Measurements from ENCODE around the gene CCDC33.

The CCDC33 gene

DNA sequence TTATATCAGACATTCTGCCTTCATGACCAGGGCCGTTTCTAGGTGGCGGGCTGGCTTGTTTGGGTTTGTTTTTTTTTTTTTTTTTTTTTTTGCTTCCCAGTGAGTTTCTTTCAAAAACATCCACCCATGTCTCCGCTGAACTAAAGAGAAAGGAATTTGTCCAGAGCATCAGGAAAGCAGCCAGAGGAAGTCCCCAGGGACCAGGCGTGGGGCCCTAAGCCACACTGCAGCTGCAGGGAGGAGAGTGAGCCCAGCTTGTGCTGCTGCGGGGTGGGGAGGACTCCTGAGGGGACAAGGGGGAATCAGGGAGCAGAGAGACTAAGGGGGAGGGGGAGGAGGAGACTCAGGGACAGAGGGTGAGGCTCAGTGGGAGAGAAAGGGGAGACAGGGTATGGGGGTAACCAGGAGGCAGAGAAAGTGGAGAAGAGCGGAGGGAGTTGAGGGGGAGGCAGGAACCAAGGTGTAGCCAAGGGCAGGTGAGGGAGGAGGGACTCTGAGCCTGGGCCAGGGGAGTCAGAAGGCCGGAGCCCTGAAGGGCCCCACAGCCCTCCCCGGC lies 81.8 kb downstream of the CCDC33 start:
- no peak for DNase-seq

- DNase-seq: no peak
Measured at GRCh38 chr15:74318376-74319137, 82.4 kb downstream of the CCDC33 start.

DNA sequence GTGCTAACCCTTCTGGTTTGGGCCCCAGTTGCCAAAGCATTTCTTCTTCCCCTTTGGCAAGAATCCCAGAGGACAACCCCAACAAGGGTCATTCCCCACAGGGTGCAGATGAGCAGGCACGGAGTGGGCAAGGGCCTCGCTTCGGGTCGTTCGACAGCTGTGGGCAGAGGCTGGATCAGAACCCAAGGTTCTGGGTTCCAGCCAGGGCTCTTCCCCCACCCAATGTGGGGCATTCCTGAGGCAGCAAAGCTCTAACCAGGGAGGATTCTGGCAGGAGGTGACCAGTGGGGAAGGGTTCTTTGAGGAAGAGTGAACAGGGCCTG lies 83.0 kb downstream of the CCDC33 start:
- no peak for DNase-seq

GRCh38 chr15:74319596-74320351 lies 83.6 kb downstream of the CCDC33 start:
- DNase-seq: no peak

DNA sequence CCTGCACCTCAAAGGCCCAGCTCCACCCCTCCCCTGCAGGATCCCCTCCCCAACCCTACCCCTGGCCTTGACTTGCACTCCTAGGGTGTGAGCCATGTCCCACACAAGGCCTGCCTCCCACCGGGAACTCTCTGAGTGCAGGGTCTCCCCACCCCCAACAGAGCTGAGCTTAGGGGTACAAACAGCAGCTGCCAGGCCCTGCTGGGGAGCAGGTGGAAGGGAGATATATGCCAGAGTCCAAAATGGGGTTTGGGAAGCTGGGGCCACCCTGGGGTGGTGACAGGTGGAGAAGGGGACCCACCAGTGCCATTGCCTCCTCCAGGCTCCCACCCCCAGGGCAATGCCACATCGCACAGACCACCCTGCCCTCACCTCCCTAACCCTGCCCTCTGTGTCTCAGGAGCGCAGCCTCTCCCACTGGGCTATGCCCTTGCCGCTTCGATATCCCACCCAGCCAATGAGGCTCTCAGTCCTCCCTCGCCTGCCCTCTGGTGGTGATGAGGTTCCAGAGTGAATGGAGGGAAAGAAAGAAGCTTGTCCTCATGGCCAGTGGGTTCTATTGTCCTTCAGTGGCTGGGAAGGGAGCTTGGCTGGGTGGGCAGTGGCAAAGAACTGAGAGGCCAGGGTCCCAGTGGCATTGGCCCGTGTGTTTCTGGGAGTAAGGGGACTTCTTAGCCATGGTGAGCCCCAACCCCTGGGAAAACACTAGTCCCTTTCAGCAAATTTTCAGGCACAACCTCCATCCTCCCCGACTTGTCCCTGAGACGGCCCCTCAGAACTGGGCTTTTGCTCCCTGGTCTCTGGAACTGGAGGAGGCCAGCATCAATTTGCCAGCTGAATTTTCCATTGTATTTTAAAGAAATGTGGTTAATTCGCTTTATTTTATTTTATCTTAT lies 84.5 kb downstream of the CCDC33 start:
- peak; percentile 25 for DNase-seq

DNA sequence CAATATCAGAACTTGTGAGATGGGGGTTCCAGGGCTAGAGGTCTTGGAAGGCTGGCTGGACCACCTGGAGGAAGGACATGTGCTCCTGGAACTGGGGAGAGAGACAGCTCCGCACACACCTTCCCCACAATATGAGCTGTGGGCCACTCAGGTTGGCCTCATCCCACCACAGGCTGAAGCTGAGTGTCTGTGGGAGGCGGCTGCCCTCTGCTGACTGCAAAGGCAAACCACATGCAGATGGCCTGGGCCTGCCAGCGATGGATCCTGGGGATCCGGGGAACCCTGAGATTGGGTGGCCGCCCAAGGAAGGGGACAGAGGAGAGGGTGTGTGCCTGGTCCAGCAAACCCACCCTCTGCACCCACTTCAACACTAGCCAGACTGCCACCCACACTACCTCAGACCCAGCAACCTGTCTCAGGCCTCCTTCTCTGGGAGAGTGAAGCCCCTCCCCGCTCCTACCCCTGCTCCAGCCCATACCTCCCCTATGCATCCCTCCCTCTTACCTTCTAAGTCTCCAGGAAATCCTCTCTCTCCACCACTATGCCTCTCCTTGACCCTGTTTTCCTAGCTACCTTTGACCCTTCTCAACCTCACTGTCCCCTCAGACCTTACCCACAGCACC lies 86.5 kb downstream of the CCDC33 start:
- DNase-seq: peak; percentile 57

DNA sequence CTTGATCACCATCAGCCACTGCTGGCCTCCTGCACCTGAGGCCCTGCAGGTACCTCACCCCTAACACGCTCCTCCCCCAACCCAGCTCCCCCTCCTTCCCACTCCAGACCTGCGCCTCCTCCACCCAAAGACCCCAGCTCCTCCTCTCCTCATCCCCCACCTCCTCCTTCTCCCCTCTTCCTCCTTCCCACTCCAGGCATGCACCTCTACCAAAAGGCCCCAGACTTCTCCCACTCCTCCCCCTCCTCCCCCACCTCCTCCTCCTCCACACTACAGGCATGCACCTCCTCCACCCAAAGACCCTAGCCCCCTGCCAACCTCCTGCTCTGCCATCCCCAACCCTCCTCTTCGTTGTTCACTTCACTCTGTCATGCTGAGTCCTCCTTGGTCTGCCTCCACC lies 88.6 kb downstream of the CCDC33 start:
- no peak for DNase-seq

- no peak for DNase-seq
Measured at GRCh38 chr15:74326746-74327145, 90.6 kb downstream of the CCDC33 start.

DNA sequence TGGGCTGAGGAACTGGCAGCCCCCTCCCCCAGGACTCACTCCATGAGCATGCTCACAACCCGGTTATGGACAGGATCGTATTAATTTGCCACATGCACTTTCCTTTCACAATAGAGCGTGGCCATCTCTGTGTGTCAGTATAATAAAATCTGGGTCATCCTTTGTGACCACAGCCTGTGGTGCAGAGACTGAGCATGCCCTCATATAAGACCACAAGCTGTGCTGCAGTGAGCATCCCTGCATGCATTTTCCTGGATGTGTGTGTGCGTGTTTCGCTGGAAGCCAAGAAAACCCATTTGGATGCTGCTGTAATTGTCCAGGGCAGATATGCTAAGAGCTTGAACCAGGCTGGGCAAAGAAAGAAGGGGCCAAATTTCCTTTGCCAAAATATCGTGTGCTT lies 91.6 kb downstream of the CCDC33 start:
- no peak for DNase-seq

- DNase-seq: no peak
Measured at GRCh38 chr15:74328331-74329056, 92.4 kb downstream of the CCDC33 start.

GRCh38 chr15:74330861-74331408 lies 94.8 kb downstream of the CCDC33 start:
- DNase-seq: no peak

- no peak for DNase-seq
Measured at GRCh38 chr15:74332011-74332410, 95.9 kb downstream of the CCDC33 start.

DNA sequence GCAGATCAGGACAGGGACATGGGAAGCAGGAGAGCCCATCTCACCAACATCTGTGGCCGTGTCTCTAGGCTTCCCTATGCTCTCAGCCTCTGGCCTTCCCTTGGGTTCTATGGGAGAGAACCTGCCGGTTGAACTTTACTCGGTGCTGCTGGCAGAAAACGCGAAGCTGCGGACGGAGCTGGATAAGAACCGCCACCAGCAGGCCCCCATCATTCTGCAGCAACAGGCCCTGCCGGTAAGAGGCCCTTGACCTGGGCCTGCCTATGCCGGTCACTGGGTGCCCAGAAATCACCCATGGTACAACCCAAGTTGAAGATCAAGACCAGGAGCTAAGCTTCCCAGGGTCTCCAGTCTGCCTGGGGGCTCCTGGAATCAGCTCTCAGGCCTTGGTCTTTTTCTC lies 96.5 kb downstream of the CCDC33 start:
- DNase-seq: no peak

GRCh38 chr15:74333093-74333492 lies 97.0 kb downstream of the CCDC33 start:
- DNase-seq: no peak

DNA sequence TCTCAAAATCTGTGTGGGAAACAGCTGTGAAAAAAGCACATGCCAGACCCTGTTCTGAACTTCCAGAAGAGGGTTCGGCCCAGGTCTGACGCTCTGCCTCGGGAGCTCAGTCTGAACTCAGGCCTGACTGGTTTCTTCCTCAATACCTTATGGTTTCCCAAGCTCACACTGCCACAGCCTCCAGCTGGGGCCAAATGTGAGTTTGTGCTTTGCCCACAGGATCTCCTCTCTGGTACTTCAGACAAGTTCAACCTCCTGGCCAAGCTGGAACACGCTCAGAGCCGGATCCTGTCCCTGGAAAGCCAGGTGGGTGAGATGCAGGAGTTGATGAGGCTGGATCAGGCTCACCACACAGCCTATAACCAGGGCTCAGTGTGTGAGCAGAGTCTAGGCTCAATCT lies 97.5 kb downstream of the CCDC33 start:
- DNase-seq: no peak

DNA sequence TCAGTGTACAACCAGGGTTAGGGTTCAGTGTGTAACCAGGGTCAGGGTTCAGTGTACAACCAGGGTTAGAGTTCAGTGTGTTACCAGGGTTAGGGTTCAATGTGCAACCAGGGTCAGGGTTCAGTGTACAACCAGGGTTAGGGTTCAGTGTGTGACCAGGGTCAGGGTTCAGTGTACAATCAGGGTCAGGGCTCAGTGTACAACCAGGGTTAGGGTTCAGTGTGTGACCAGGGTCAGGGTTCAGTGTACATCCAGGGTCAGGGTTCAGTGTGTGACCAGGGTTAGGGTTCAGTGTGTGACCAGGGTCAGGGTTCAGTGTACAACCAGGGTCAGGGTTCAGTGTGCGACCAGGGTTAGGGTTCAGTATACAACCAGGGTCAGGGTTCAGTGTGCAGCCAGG lies 98.0 kb downstream of the CCDC33 start:
- DNase-seq: no peak

GRCh38 chr15:74335396-74335795 lies 99.3 kb downstream of the CCDC33 start:
- DNase-seq: no peak

DNA sequence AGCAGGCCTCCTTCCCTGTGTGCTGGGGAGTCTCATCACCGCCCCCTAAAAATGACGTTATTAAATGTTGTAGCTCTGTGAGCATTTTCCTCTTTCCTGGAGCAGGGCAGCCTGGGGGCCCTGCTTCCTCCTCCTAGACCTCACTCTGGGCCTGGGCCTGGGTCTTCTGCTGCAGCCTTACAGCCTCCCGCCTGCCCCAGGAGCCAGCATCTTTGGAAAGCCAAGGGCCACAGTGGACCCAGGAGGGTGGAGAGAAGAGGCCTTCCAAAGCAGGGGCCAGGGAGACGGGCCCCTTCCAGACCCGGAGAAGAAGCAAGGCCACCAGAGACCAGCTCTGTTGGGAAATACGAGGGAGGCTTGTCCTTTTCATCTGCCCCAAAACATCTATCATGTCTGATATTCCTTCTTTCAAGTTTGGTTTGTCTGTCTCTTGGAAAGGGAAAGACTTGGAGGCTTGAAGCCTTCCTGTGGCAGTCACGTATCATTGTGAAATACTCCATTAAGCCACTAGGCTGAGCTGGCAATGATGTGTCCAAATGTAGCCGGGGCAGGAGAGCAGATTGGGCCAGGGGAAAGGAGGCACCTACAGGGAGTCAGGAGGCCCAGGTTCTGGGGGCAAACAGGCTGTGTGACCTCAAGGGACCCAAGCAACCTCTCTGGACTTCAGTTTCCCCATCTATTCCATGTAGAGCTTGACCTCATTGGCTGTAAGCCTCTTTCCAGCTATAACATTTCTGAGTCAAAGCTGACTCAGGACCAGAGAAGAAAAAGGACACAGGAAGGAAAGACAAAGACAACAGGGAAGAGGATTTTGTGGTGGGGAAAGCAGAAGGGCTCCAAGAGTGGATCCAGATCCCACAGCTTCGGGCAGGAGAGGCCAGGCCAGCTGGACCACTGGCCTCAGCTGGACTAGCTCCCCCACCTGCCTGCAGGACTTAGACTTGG lies 100.2 kb downstream of the CCDC33 start:
- DNase-seq: no peak

GRCh38 chr15:74337146-74337545 lies 101.0 kb downstream of the CCDC33 start:
- DNase-seq: no peak

GRCh38 chr15:74337607-74338211 lies 101.6 kb downstream of the CCDC33 start:
- DNase-seq: no peak
